NCI-H187 treated with DMSO at 0.1 percent for 48 hours (cell line): ENCODE data around the gene CCDC91.
"Not testable (repeated sequence)": the region's sequence is repeated elsewhere in the genome, so short reads cannot be mapped to it uniquely, and the experiment has no call there.

Experiments used
- DNase-seq: peaks from one replicate; lab custom pipeline; 2025; lab: John Stamatoyannopoulos, UW

The CCDC91 gene

DNA sequence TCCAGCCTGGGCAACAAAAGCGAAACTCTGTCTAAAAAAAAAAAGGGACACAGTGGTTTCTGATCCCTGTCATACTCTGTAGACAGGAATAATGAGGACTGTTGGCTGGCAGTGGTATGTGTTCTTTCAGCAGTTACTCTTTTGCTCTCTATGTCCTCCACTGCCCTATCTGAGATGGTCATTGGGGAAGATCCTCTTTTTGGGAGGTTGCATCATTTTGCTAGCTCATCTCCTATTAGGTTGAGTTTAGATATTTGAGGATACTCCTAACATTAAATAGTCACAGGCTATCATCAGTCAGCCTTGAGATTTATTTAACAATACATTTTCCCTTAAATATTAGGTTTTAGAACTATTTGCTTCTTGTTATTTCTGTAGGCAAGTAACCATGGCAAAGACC is 5.9 kb upstream of the CCDC91 start:
- no peak for DNase-seq

DNA sequence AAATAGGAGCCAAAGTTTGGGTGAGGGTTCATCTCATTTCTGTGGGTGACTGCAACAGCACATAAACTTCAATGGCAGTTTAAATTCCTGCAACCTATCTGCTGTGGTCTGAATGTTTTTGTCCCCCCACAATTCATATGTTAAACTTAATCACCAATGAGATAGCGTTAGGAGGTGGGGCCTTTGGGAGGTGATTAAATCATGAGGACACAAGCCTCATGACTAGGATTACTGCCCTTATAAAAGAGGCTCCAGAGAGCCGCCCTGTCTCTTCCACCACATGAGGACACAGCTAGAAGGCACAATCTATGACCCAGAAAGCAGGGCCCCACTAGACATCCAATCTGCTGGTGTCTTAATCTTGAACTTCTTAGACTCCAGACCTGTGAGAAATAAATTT is 3.8 kb upstream of the CCDC91 start:
- no peak for DNase-seq

- DNase-seq: no peak
Observed at GRCh38 chr12:28189784-28190320, 404 bp upstream of the CCDC91 start.

- no peak for DNase-seq
Observed at GRCh38 chr12:28191051-28192048, 1.1 kb downstream of the CCDC91 start.

DNA sequence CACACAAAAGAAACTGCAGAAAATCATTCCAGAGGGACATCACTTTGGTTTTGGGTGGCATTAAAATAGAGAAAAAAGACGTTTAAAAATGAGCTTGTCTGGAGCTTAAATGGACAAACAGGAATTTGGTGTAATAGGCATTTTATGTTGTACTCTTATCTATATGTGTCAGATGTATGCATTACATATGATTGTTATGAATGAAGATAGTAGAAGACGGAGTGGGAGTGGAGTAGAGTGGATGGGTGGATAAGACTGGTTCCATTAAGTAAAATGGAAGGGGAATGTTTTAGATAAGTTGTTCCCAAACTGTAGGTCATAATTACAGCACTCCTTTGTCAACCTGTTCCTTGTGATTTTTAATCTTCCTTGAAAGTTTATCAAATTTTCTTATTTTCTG is 1.9 kb downstream of the CCDC91 start:
- no peak for DNase-seq

- DNase-seq: not testable (repeated sequence)
Observed at GRCh38 chr12:28194621-28195020, 4.4 kb downstream of the CCDC91 start.

DNA sequence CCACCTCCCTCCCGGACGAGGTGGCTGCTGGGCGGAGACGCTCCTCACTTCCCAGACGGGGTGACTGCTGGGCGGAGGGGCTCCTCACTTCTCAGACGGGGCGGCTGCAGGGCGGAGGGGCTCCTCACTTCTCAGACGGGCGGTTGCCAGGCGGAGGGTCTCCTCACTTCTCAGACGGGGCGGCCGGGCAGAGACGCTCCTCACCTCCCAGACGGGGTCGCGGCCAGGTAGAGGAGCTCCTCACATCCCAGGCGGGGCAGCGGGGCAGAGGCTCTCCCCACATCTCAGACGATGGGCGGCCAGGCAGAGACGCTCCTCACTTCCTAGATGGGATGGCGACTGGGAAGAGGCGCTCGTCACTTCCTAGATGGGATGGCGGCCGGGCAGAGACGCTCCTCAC is 10.9 kb downstream of the CCDC91 start:
- not testable (repeated sequence) for DNase-seq

GRCh38 chr12:28202374-28203130 is 12.3 kb downstream of the CCDC91 start:
- no peak for DNase-seq

- no peak for DNase-seq
Observed at GRCh38 chr12:28209782-28210181, 19.5 kb downstream of the CCDC91 start.

DNA sequence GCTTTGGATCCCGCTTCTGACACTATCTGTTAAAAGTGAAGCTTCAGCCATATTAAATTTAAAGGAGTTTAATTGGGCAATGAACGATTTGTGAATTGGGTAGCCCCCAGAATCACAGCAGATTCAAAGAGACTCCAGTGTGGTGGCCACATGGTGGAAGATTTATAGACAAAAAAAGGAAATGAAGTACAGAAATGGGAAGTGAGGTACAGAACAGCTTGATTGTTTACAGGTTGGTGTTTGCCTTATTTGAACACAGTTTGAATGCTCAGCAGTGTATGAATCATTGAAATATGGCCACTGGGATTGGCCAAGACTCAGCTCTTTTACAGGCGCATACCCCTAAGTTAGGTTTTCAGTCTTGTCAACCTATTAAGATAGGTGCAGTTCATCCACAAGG is 21.9 kb downstream of the CCDC91 start:
- no peak for DNase-seq

DNA sequence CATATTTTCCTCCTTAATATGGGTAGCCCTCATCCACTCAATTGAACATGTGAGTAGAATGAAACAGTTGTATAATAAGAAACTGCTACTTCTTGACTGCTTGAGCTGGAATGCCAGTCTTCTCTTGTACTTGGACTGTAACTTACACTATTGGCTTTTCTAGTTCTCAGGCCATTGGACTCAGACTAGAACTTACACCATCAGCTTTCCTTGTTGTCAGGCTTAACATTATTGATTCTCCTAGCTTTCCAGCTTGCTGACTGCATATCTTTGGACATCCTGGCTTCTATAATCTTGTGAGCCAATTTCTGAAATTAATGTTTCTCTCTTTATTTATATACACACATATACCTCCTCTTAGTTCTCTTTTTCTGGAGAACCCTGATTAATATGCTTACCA is 24.8 kb downstream of the CCDC91 start:
- DNase-seq: no peak

GRCh38 chr12:28216016-28216415 is 25.8 kb downstream of the CCDC91 start:
- DNase-seq: no peak

GRCh38 chr12:28217805-28218204 is 27.5 kb downstream of the CCDC91 start:
- no peak for DNase-seq

- DNase-seq: no peak
Observed at GRCh38 chr12:28218875-28219274, 28.6 kb downstream of the CCDC91 start.

DNA sequence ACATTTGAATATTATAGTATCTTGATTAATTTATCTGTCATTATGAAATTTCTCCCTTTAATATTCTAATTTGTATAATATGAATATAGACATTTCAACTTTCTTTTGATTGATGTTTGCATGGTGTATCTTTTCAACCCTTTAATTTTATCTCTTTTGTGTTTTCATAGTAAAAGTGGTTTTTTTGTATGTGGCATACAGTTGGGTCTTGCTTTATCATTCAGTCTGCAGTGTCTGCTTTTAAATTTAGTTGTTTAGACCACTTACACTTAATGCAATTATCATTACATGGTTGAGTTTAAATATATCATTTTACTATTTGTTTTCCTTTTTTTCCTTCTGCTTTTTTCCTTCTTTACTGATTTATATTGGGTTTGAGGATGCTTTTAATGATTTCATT is 29.6 kb downstream of the CCDC91 start:
- no peak for DNase-seq

DNA sequence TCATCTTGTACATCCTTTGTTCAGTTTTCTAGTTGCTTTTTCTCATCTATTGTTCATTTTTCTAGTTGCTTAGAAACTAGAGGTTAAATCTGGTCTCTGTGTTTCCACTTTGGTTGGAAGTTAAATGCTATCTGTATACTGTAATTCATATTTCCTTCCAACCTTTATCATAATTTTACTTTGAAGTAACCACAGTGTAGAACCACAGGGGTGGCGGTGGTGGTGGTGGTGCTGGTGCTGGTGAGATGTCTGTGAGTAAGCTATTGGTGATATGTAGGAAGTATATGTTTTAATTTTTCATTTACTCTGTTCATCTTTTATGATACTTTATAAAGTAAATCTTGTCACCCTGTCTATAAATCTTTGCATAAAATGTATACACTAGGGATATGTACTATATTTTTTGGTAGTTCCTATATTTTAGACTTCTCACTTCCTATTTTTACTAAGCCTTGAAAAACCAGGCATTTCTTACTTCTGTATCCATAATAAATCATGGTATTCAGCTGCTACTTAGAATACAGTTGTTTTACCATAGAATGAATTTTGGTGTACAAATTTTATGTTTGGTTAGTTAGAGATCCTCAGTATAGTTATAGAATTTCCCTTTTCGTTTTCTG is 31.9 kb downstream of the CCDC91 start:
- no peak for DNase-seq

- no peak for DNase-seq
Observed at GRCh38 chr12:28223025-28223554, 32.8 kb downstream of the CCDC91 start.

DNA sequence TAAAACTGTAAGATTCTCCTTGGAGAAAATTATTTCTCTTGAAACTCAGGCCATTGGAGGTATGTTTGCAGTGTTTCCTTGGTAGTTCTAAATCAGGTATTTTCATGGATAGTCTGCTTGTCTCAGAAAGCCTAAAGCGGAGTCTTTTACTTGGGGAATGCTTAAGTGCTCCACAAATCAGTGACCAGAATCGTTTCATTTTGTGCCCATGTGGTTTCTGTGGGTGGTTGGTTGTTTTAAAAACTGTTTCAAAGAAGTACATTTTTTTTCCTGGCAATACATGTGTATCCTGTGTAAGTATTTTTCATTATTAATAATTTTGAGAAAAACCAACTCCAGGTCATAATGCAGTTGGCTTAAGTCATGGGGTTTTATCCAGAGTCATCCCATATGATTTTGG is 33.6 kb downstream of the CCDC91 start:
- no peak for DNase-seq

- DNase-seq: no peak
Observed at GRCh38 chr12:28226705-28227104, 36.4 kb downstream of the CCDC91 start.

DNA sequence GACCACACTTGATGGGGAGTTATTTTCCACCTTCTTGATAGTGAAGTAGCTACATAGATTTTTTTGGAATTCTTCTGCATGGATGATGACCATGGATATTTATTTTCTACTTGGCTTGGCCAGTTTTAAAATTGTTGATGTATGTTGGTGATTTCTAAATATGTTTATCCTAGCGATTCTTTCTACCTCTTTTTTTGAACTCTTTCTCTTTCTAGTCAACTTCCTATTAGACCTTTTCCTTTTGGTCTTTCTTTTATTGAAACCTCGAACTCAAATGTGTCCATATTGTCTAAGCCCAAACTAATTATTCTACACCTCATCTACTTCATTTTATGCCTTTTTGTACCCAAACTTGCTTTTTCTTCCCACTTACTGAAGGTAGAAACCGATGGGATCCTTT is 37.0 kb downstream of the CCDC91 start:
- no peak for DNase-seq

DNA sequence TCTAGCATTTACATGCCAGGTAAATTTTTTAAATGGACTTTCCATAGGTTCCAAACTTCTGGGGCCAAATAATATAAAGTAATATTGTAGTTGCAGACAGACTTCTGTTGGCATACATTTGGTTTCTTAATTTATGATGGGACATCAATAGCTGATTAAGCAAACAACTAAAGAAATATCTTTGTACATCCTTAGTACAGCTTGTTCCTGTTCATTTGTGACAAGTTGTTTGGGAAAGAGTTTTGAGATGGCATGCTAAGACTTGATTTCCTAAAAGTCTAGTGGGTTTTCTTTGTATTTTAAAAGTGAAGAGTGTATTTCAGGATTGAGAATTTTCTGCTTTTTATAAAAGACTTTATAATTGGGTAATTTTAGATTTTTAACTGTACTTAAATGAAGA is 41.0 kb downstream of the CCDC91 start:
- no peak for DNase-seq
